ENCODE data around the gene IFIT1B.

IFIT1B gene

DNA sequence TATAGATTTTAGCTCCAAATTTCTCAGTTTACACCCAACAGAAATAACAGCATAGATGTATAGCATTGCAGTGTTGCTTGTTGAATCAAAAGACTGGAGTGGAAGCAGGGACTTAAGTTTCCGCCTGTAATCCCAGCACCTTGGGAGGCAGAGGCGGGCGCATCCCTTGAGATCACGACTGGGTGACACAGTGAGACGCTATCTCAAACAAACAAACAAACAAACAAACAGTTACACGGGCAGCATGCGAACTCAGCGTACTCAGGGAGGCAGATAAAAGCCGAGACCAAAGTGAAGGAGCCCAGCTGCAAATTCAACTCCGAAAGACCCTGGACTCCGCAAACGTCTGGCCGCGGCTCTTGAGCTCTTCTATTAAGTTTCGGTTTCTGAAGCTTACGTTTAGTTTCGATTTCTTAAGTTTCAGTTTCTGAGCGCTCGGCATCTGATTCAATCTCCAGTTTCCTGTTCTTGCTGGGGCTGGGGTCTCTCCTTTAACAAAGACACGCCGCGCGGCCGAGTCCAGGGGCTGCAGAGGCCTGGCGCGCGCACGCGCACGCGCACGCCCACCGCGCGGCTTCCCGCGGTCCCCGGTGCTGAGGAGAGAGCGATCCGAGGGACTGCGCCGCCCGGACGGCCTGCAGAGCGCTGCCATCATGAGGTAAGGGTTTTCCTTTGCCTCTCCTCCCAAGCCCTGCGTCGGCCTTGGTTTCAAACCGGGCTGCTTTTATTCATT lies 36.5 kb downstream of the IFIT1B start, which contains the start of gene IFIT5:
TSS of gene IFIT5 (plus strand) at position 423 of the 733 bp plus-strand sequence. CDS start at position 654, 231 bp downstream.
- DNase-seq, result peak; percentile 78

GRCh38 chr10:89414879-89415821 lies 37.3 kb downstream of the IFIT1B start:
- peak; percentile 60 for DNase-seq

DNA sequence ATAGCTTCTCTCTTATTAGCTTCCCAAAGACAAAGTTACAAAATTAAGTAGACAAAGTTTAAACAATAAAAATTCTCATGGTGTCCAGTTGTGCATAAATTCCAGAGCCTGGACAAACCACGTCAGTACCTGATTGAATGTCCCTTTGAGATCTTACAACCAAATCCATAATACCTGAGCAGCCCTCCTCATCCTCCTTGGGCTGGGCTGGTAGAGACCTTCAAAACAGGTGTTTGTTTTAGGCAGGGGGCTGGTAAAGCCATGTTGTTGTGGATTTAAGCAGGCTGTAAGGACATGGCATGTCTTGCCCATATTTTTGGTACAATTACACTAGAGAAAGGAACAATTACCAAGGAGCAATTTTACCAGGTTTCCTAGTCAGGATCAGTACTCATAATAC lies 38.6 kb downstream of the IFIT1B start:
- DNase-seq, result no peak

DNA sequence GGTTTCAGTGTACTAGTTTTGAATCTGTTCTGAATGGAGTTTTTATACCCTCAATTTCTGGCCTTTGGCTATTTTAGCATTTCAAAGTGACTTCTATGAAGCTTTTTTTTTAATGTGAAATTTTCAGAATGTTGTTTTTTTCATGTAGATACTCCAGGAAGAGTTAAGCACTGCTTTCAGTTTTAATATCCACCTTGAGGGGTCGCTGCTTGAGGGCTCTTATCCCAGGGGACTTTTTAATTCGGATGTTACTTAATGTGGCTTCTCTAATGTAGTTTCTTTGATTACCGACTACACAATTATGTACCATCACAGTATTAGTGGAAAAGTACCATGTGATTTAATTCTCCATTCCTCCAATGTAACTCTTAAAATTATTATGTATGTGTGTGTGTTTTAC lies 41.7 kb downstream of the IFIT1B start:
- no peak for DNase-seq

- no peak for DNase-seq
Measured at GRCh38 chr10:89421018-89421476, 43.2 kb downstream of the IFIT1B start.

- no peak for DNase-seq
Measured at GRCh38 chr10:89425000-89425399, 47.1 kb downstream of the IFIT1B start.

DNA sequence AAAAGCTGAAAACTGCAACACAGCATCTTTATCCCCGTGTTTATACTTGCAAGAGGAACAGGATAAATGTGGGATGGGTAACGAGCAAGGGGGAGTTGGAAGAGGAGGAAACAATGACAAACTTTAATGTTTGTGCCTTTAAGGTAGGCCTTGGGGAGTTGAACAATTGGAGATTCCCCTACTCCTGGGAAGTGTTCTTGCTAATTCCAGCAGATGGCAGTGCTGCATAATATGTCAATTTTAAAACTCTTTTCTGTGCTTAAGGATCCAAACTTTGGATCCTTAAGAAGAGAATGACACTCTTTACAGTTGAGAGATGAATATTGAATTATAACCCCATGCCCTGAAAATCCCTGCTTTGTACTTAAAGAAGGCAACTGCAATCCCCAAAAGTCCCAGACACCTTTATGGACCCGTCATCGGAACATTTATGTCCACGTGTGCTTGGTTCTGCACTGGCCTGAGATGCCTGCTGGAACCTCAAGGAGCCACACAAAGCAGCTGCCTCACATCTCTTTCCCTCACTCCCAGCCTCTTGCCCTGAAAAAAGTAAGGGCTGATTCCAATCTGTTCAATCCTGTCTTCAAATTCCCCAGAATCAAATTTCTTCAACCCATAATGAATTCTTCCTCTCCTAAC lies 48.5 kb downstream of the IFIT1B start:
- no peak for DNase-seq

DNA sequence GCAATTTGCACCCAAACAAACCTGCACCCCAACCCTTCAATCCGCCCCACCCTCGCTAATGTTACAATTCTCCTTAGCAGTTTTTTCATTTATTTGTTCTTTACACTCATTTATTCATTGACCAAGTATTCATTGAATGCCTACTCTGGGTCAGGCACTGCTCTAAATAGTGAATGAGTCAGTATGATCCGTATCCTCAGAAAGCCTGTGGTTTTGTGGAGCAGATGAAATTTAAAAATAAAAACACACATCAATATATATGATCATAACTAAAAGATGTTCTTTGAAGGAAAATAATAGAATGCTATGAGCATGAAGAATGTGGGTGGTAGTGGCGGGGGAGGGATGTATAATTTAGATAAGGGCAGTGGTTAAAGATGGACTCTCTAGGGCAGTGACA lies 49.8 kb downstream of the IFIT1B start:
- DNase-seq, result no peak

DNA sequence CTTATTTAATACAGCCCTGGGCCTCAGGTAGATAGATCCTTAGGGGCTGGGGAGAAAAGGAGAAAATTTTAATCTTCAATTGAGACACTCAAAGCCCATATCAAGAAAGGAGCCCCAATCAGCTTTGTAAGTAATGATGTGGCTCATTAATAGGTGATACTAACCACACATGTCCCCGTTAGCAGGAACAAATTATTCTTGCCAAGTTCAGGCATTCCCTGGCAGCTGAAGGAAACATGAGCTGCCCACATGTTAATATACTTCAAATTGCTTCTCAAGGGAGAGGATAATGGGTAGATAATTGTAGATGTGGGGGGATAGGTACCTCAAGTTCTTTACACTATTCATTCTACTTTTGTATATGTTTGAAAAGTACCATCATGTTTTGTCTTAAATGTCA lies 51.0 kb downstream of the IFIT1B start:
- DNase-seq, result no peak

DNA sequence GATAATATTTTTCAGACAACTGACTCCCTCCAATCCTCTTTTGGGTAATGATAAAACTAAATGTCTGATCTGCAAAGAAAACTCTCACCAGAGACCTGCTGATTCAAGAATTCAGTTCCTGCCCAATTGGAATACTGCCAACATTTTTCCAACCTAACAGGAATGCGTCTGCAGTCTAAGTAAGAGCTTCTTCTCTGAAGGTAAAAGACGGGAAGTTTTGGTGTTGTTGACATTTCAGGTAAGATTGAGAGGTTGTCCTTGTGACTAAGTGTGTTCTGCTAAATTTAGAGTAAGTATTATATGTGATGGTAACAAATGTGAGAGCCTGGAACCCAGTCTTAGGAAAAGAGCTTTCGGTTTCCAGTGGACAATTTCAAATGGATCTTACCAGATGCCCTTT lies 54.1 kb downstream of the IFIT1B start:
- DNase-seq, result no peak

Data from activated T-cell treated with anti-CD3 and anti-CD28 coated beads, Interleukin-2, amount 50 U/mL, for 1 hour (primary cell).